GM10847 (cell line): ENCODE data around the gene RBM33.

Source experiments
- POLR2A ChIP-seq: IDR thresholded peaks from 2 replicates; pipeline ENCODE4 v1.6.1; 2011; ENCODE audit not compliant: insufficient read length; ENCODE audit errors: extremely low read depth

Gene RBM33

GRCh38 chr7:155670521-155670920 is 26.1 kb downstream of the RBM33 start:
- TF ChIP-seq POLR2A: no peak

- no peak for TF ChIP-seq POLR2A
Measured at GRCh38 chr7:155674556-155674955, 30.1 kb downstream of the RBM33 start.

GRCh38 chr7:155676052-155676451 is 31.6 kb downstream of the RBM33 start:
- TF ChIP-seq POLR2A: no peak

- TF ChIP-seq POLR2A: no peak
Measured at GRCh38 chr7:155677688-155678087, 33.2 kb downstream of the RBM33 start.

GRCh38 chr7:155680124-155680523 is 35.7 kb downstream of the RBM33 start:
- TF ChIP-seq POLR2A: no peak

GRCh38 chr7:155680864-155681263 is 36.4 kb downstream of the RBM33 start:
- no peak for TF ChIP-seq POLR2A

- TF ChIP-seq POLR2A: no peak
Measured at GRCh38 chr7:155681663-155682062, 37.2 kb downstream of the RBM33 start.

GRCh38 chr7:155682484-155682883 is 38.0 kb downstream of the RBM33 start:
- TF ChIP-seq POLR2A: no peak

- TF ChIP-seq POLR2A: no peak
Measured at GRCh38 chr7:155683098-155683497, 38.6 kb downstream of the RBM33 start.

GRCh38 chr7:155683714-155684113 is 39.3 kb downstream of the RBM33 start:
- no peak for TF ChIP-seq POLR2A

GRCh38 chr7:155684543-155684942 is 40.1 kb downstream of the RBM33 start:
- no peak for TF ChIP-seq POLR2A

GRCh38 chr7:155685070-155685790 is 40.8 kb downstream of the RBM33 start:
- TF ChIP-seq POLR2A: no peak

- no peak for TF ChIP-seq POLR2A
Measured at GRCh38 chr7:155685791-155686160, 41.3 kb downstream of the RBM33 start.

GRCh38 chr7:155692317-155692716 is 47.9 kb downstream of the RBM33 start:
- no peak for TF ChIP-seq POLR2A

GRCh38 chr7:155693826-155694225 is 49.4 kb downstream of the RBM33 start:
- TF ChIP-seq POLR2A: no peak

- TF ChIP-seq POLR2A: no peak
Measured at GRCh38 chr7:155694851-155695250, 50.4 kb downstream of the RBM33 start.

GRCh38 chr7:155696747-155697146 is 52.3 kb downstream of the RBM33 start:
- no peak for TF ChIP-seq POLR2A
